Body of pancreas (tissue), 4 donors: Measurements from ENCODE around the gene SLC29A4.

ENCODE experiments used
- CTCF ChIP-seq, 7 experiments: fragments of 450-650 bp in 4 of 7; fragments of 200-600 bp in 3 of 7; sonication (generic) in 3 of 7; IDR thresholded peaks; one replicate each; pipeline ENCODE4 v1.5.1; 2016 to 2019; ENCODE audit warnings: antibody characterized with exemption in 7 of 7
- POLR2A ChIP-seq, 3 donors: fragments of 450-650 bp; IDR thresholded peaks; one replicate each; pipeline ENCODE4 v1.6.1; 2016; ENCODE audit warnings: antibody characterized with exemption in 3 of 3, mild to moderate bottlenecking in 2 of 3

GRCh38 chr7:5310822-5311405, 28.2 kb downstream of the SLC29A4 start:
- no peak for TF ChIP-seq CTCF (IDR thresholded peaks at IDR 0.05)
- no peak for TF ChIP-seq POLR2A (IDR thresholded peaks at IDR 0.05)
